Neutrophil (primary cell): ENCODE measurements around the gene GEN1.

Experiments
- H3K27ac ChIP-seq: fragments of 200-600 bp; sonication (generic); 2 replicates; pipeline ENCODE4 v1.5.1; 2016; ENCODE audit warnings: mild to moderate bottlenecking, moderate library complexity
- H3K27me3 ChIP-seq: fragments of 200-600 bp; sonication (generic); 2 replicates; pipeline ENCODE4 v1.6.0; 2016; ENCODE audit warnings: mild to moderate bottlenecking
- H3K36me3 ChIP-seq: fragments of 200-600 bp; sonication (generic); 2 replicates; pipeline ENCODE4 v1.5.1; 2017
- H3K4me1 ChIP-seq, 2 experiments: fragments of 200-600 bp in 1 of 2; sonication (generic) in 1 of 2; 1 replicate in 1 of 2; 2 replicates in 1 of 2; pipeline versions ENCODE4 v1.5.1 to v1.6.1; 2013 to 2016; ENCODE audit warnings: low read depth in 1 of 2, low read length in 1 of 2, mild to moderate bottlenecking in 1 of 2, moderate library complexity in 1 of 2; ENCODE audit not compliant: control insufficient read depth in 1 of 2, insufficient read depth in 1 of 2
- H3K4me3 ChIP-seq, 2 experiments: fragments of 200-600 bp in 1 of 2; sonication (generic) in 1 of 2; 1 replicate in 1 of 2; 2 replicates in 1 of 2; pipeline ENCODE4 v1.5.1; 2013 to 2016; ENCODE audit warnings: low read depth in 1 of 2, low read length in 1 of 2, mild to moderate bottlenecking in 1 of 2, moderate library complexity in 1 of 2
- H3K9me3 ChIP-seq: fragments of 200-600 bp; sonication (generic); 2 replicates; pipeline ENCODE4 v1.5.1; 2016
- CTCF ChIP-seq: fragments of 200-600 bp; sonication (generic); IDR thresholded peaks from 2 replicates; pipeline ENCODE4 v1.5.1; 2016; ENCODE audit warnings: antibody characterized with exemption

GEN1 gene

GRCh38 chr2:17753803-17754663, at the start of gene GEN1, which contains the start of gene SMC6:
Gene GEN1 (plus strand): TSS chr2:17754138. CDS start chr2:17759944, 5,806 bp downstream.
Gene SMC6 (minus strand): TSS chr2:17753810. CDS start chr2:17745946, 7,864 bp downstream.
- Histone ChIP-seq H3K36me3 (no peaks in the 10 kb centered on the region), H3K27ac (peak within 1 kb of the TSS; percentile 95), H3K4me1 (peaks cover 18 to 25% of the 10 kb centered on the region in 2 experiments), H3K27me3 (peaks cover 16% of the 10 kb centered on the region), H3K4me3 (peak within 1 kb of the TSS; percentile 92 to 99), H3K9me3 (no peaks in the 10 kb centered on the region)
- TF ChIP-seq CTCF: peak; percentile 40

GRCh38 chr2:17706845-17707244, 47.1 kb upstream of the GEN1 start:
- no peaks in the 10 kb centered on the region for H3K4me1 ChIP-seq
- no peaks in the 10 kb centered on the region for H3K9me3 ChIP-seq
- H3K27me3 ChIP-seq: no peaks in the 10 kb centered on the region
- peaks cover 42% of the 10 kb centered on the region for H3K36me3 ChIP-seq
- TF ChIP-seq CTCF: no peak
- H3K27ac ChIP-seq: no peak overlapping the region
- H3K4me3 ChIP-seq: no peak overlapping the region

GRCh38 chr2:17708501-17708900, 45.4 kb upstream of the GEN1 start:
- TF ChIP-seq CTCF: no peak
- H3K4me1 ChIP-seq: no peaks in the 10 kb centered on the region
- H3K27ac ChIP-seq: no peak overlapping the region
- H3K9me3 ChIP-seq: no peaks in the 10 kb centered on the region
- H3K27me3 ChIP-seq: no peaks in the 10 kb centered on the region
- no peak overlapping the region for H3K4me3 ChIP-seq
- H3K36me3 ChIP-seq: peaks cover 51% of the 10 kb centered on the region

- peaks cover 60% of the 10 kb centered on the region for H3K36me3 ChIP-seq
- H3K9me3 ChIP-seq: no peaks in the 10 kb centered on the region
- H3K4me3 ChIP-seq: no peak overlapping the region
- TF ChIP-seq CTCF: no peak
- H3K4me1 ChIP-seq: no peaks in the 10 kb centered on the region
- H3K27ac ChIP-seq: no peak overlapping the region
- H3K27me3 ChIP-seq: no peaks in the 10 kb centered on the region
These were observed 44.0 kb upstream of the GEN1 start for GRCh38 chr2:17709897-17710296.

- Histone ChIP-seq H3K27ac (no peak overlapping the region), H3K4me1 (no peaks in the 10 kb centered on the region), H3K36me3 (peaks cover 56% of the 10 kb centered on the region), H3K9me3 (no peaks in the 10 kb centered on the region), H3K27me3 (no peaks in the 10 kb centered on the region), H3K4me3 (no peak overlapping the region)
- no peak for TF ChIP-seq CTCF
These were observed 43.2 kb upstream of the GEN1 start for GRCh38 chr2:17710547-17711248.
